Measurements from ENCODE around the gene TIMM9.
A peak's percentile ranks its signal among the peaks of the same experiment; 100 is the strongest.

TIMM9 gene, protein sequence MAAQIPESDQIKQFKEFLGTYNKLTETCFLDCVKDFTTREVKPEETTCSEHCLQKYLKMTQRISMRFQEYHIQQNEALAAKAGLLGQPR

DNA sequence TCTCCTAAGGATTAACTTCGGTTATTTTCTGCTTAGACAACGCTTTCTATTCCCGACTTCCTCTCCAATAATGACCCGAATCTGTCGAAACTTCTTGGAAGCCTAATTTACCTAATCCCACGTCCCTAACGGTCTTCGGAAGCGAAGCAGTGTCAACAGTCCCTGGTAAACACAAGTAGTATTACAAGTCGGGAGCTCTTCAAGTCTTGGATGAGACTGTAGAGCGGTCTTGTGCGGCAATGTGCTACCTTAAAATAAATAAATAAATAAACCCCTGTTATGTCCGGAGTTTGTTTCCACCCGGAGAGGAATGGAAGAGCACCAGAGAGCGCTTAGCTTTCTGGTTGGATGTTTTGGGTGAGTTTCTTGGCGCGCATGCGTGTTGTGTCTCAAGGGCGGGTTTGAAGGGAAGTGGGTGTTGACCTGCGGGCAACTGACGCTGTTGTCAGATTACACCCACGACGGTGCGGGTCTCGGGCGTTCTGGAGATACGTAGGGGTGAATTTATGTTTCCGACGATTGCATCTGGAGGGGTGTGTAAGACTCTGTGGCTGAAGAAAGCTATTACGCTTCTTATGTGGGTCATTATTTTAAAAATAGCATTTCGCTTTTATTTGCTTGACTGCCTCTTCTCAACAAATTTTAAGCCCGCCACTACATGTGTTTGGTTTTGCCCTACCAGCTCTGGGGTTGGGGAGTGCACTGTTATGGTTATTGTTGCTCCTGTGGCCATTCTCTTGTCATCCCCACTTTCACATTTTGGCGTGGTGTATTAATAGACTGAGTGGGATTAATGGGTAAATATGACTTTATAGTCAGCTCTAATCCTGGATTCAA, at the start of gene TIMM9, which contains the start of gene KIAA0586:
Gene TIMM9, minus strand, starts transcription at position 251 of the 837 bp plus-strand sequence. CDS start 15,586 bp downstream, outside the sequence.
Gene KIAA0586, plus strand, starts transcription at position 439 of the 837 bp plus-strand sequence. CDS start 546 bp downstream, outside the sequence.
- H3K27me3 Mint-ChIP-seq = no peaks in the 10 kb centered on the region
- peak within 1 kb of the TSS; percentile 76 for H3K4me3 Mint-ChIP-seq
- peaks cover 22% of the 10 kb centered on the region for H3K36me3 Mint-ChIP-seq
- CTCF ChIA-PET = interaction anchor here (0.8 kb wide), 1 partner anchor 32 kb away, joined by 4 read pairs; the partner anchor contains the start of gene TOMM20L
- H3K27ac Mint-ChIP-seq = peak within 1 kb of the TSS; percentile 95
- H3K4me1 Mint-ChIP-seq = peaks cover 50% of the 10 kb centered on the region
- H3K9me3 Mint-ChIP-seq = no peaks in the 10 kb centered on the region
- DNase-seq = peak; percentile 98

GRCh38 chr14:58476320-58476719, 49.0 kb upstream of the TIMM9 start:
- Mint-ChIP-seq H3K4me3 (no peak overlapping the region), H3K36me3 (peaks cover 21% of the 10 kb centered on the region), H3K9me3 (no peaks in the 10 kb centered on the region), H3K27ac (no peak overlapping the region), H3K27me3 (no peaks in the 10 kb centered on the region), H3K4me1 (no peaks in the 10 kb centered on the region)
- CTCF ChIA-PET = interaction anchor here (1.0 kb wide), 1 partner anchor 25 kb away, joined by 4 read pairs; no protein-coding TSS in a partner anchor
- no peak for DNase-seq

- DNase-seq = no peak
- no peaks in the 10 kb centered on the region for H3K9me3 Mint-ChIP-seq
- H3K27ac Mint-ChIP-seq = no peak overlapping the region
- no peaks in the 10 kb centered on the region for H3K4me1 Mint-ChIP-seq
- CTCF ChIA-PET = no interaction called here
- H3K4me3 Mint-ChIP-seq = no peak overlapping the region
- H3K36me3 Mint-ChIP-seq = peaks cover 22% of the 10 kb centered on the region
- H3K27me3 Mint-ChIP-seq = no peaks in the 10 kb centered on the region
Observed at GRCh38 chr14:58469309-58469708, 42.0 kb upstream of the TIMM9 start.

DNA sequence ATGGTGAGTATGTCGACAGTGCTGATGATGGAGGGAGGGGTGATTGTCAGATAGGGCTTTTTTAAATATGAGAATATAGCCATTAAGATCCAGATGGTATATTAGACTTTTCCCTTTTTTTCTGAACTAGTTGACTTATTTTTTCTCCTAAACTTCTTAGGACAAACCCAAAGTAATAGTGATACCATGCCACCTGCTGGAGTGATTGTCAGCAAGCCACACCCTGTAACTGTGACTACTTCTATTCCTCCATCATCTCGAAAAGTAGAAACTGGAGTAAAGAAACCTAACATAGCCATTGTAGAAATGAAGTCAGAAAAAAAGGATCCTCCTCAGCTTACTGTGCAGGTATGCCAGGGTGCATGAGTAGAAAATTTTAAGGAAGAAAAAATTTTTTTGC, 40.2 kb upstream of the TIMM9 start:
- H3K4me1 Mint-ChIP-seq = no peaks in the 10 kb centered on the region
- H3K36me3 Mint-ChIP-seq = peaks cover 29% of the 10 kb centered on the region
- no peak for DNase-seq
- CTCF ChIA-PET = interaction anchor here (1.2 to 1.3 kb wide), 2 partner anchors 10 to 34 kb away, joined by 3 to 4 read pairs; no protein-coding TSS in a partner anchor
- H3K9me3 Mint-ChIP-seq = no peaks in the 10 kb centered on the region
- H3K4me3 Mint-ChIP-seq = no peak overlapping the region
- H3K27ac Mint-ChIP-seq = no peak overlapping the region
- no peaks in the 10 kb centered on the region for H3K27me3 Mint-ChIP-seq

DNA sequence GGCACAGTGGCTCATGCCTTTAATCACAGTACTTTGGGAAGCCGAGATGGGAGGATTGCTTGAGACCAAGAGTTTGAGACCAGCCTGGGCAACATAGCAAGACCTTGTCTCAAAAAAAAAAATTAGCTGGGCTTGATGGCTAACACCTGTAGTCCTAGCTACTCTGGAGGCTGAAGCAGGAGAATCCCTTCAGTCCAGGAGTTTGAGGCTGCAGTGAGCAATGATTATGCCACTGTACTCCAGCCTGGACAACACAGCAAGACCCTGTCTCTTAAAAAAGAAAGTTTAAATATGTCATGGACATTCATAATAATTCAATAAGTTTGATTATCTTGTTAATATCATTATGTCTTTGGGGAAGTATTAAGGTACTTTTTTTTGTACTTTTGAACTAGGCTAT, 39.1 kb upstream of the TIMM9 start:
- Mint-ChIP-seq H3K27me3 (no peaks in the 10 kb centered on the region), H3K36me3 (peaks cover 31% of the 10 kb centered on the region), H3K27ac (no peak overlapping the region), H3K9me3 (no peaks in the 10 kb centered on the region), H3K4me3 (no peak overlapping the region), H3K4me1 (no peaks in the 10 kb centered on the region)
- CTCF ChIA-PET = interaction anchor here (1.3 kb wide), 1 partner anchor 35 kb away, joined by 3 read pairs; no protein-coding TSS in a partner anchor
- DNase-seq = no peak

DNA sequence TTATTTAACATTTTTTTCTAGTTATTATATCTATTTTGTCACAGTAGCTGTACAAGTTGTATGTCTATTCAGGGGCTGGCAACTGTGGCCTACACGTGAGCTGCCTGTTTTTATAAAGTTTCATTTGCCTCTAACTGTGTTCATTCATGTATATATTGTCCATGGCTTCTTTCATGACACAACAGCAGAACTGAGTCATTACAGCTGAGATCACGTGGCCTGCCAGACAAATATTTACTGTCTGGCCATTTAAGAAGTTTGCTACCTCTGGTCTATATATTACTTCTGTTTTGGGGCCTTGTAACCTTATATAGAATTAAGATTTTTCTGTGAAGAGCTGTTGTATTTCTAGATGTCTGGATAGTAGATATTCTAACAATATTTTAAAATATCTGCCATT, 38.1 kb upstream of the TIMM9 start:
- Mint-ChIP-seq H3K4me1 (no peaks in the 10 kb centered on the region), H3K9me3 (no peaks in the 10 kb centered on the region), H3K36me3 (peaks cover 33% of the 10 kb centered on the region), H3K4me3 (no peak overlapping the region), H3K27ac (no peak overlapping the region), H3K27me3 (no peaks in the 10 kb centered on the region)
- DNase-seq = no peak
- CTCF ChIA-PET = no interaction called here

- Mint-ChIP-seq H3K36me3 (peaks cover 35% of the 10 kb centered on the region), H3K27me3 (no peaks in the 10 kb centered on the region)
Observed at GRCh38 chr14:58464652-58465051, 37.3 kb upstream of the TIMM9 start.

GRCh38 chr14:58463147-58463546, 35.8 kb upstream of the TIMM9 start:
- DNase-seq = no peak
- no peaks in the 10 kb centered on the region for H3K27me3 Mint-ChIP-seq
- peaks cover 27% of the 10 kb centered on the region for H3K36me3 Mint-ChIP-seq
- H3K4me3 Mint-ChIP-seq = no peak overlapping the region
- H3K9me3 Mint-ChIP-seq = no peaks in the 10 kb centered on the region
- no peak overlapping the region for H3K27ac Mint-ChIP-seq
- CTCF ChIA-PET = interaction anchor here (1.0 kb wide), 1 partner anchor 10 kb away, joined by 3 read pairs; no protein-coding TSS in a partner anchor
- peaks cover 4% of the 10 kb centered on the region for H3K4me1 Mint-ChIP-seq

More at GRCh38 chr14:58464652-58465051, 37.3 kb upstream of the TIMM9 start:
- Mint-ChIP-seq H3K4me3 (no peak overlapping the region), H3K4me1 (peaks cover 4% of the 10 kb centered on the region), H3K27ac (no peak overlapping the region), H3K9me3 (no peaks in the 10 kb centered on the region)
- DNase-seq = no peak
- CTCF ChIA-PET = no interaction called here

GRCh38 chr14:58460772-58461171, 33.4 kb upstream of the TIMM9 start:
- no peaks in the 10 kb centered on the region for H3K9me3 Mint-ChIP-seq
- no peak overlapping the region for H3K27ac Mint-ChIP-seq
- CTCF ChIA-PET = no interaction called here
- no peak for DNase-seq
- no peak overlapping the region for H3K4me3 Mint-ChIP-seq
- no peaks in the 10 kb centered on the region for H3K27me3 Mint-ChIP-seq
- H3K36me3 Mint-ChIP-seq = peaks cover 30% of the 10 kb centered on the region
- peaks cover 4% of the 10 kb centered on the region for H3K4me1 Mint-ChIP-seq

DNA sequence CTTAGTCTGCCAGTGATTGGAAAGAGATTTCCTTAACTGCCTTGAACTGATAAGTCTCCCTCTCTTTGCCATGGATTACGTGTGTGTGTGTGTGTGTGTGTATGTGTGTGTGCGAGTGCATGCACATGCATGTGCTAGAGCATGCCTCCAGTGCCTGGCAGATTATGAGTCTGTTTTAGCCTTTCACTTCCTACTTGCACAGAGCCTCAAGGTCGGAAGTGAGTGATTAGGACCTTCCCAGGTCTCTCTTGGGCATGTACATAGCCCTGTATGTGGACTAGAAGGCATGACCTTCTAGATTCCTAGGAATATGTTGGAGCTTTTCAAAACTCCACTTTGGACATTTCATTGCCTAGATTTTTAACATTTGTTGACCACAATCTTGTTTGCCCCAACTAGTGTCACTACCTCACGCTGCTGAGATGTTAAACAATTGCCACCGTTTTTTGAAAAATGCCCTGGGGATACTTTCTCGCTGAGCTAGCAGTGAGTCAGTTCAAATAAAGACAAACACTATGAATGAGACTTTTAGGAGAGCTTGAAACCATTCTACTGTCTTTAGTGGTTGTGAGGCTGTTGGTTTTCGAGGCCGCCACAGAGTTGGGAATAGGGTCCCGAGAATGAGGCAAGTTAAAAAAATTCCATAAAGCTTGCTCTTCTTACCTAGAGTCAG, 28.4 kb upstream of the TIMM9 start:
- Mint-ChIP-seq H3K27ac (peak overlapping the region; percentile 6), H3K36me3 (peaks cover 32% of the 10 kb centered on the region), H3K4me3 (no peak overlapping the region), H3K27me3 (no peaks in the 10 kb centered on the region), H3K9me3 (no peaks in the 10 kb centered on the region), H3K4me1 (peaks cover 4% of the 10 kb centered on the region)
- no peak for DNase-seq
- CTCF ChIA-PET = no interaction called here

- no peak overlapping the region for H3K27ac Mint-ChIP-seq
Observed at GRCh38 chr14:58444627-58445026, 17.3 kb upstream of the TIMM9 start.

GRCh38 chr14:58439476-58439875, 12.1 kb upstream of the TIMM9 start:
- H3K36me3 Mint-ChIP-seq = peaks cover 33% of the 10 kb centered on the region

More at GRCh38 chr14:58444627-58445026, 17.3 kb upstream of the TIMM9 start:
- no peaks in the 10 kb centered on the region for H3K9me3 Mint-ChIP-seq
- H3K36me3 Mint-ChIP-seq = peaks cover 20% of the 10 kb centered on the region
- CTCF ChIA-PET = no interaction called here
- DNase-seq = no peak
- no peak overlapping the region for H3K4me3 Mint-ChIP-seq
- no peaks in the 10 kb centered on the region for H3K27me3 Mint-ChIP-seq
- no peaks in the 10 kb centered on the region for H3K4me1 Mint-ChIP-seq

DNA sequence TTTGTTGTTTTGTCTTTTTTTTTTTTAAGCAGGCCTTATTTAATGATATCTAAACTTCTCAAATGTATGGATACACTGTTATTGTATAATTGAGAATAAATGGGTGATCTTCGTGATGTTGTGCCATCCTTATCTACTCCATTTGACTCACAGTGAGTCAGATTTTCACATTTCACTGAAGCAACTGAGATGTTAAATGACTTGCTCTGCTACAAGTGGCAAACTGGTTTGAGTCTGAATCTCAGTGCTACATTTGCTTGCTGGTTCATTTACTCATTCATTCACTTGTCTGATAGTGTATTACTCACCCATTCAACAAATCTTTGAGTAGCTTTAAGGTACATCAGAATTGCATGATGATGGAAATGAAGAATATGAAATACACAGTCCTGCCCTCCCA, 2.8 kb upstream of the TIMM9 start:
- Mint-ChIP-seq H3K4me1 (peaks cover 40% of the 10 kb centered on the region), H3K9me3 (no peaks in the 10 kb centered on the region), H3K36me3 (peaks cover 17% of the 10 kb centered on the region), H3K27ac (no peak overlapping the region), H3K4me3 (no peak overlapping the region), H3K27me3 (no peaks in the 10 kb centered on the region)
- no peak for DNase-seq
- CTCF ChIA-PET = interaction anchor here (0.6 to 1.7 kb wide), 3 partner anchors 13 to 61 kb away, joined by 3 to 4 read pairs (median 3); no protein-coding TSS in a partner anchor

More at GRCh38 chr14:58439476-58439875, 12.1 kb upstream of the TIMM9 start:
- CTCF ChIA-PET = no interaction called here
- no peak overlapping the region for H3K4me3 Mint-ChIP-seq
- H3K4me1 Mint-ChIP-seq = no peaks in the 10 kb centered on the region
- H3K9me3 Mint-ChIP-seq = no peaks in the 10 kb centered on the region
- no peak overlapping the region for H3K27ac Mint-ChIP-seq
- no peaks in the 10 kb centered on the region for H3K27me3 Mint-ChIP-seq
- DNase-seq = no peak

GRCh38 chr14:58428118-58428683, 870 bp upstream of the TIMM9 start:
- Mint-ChIP-seq H3K27ac (peak overlapping the region; percentile 95), H3K36me3 (peaks cover 24% of the 10 kb centered on the region), H3K9me3 (no peaks in the 10 kb centered on the region), H3K27me3 (no peaks in the 10 kb centered on the region), H3K4me3 (peak overlapping the region; percentile 76), H3K4me1 (peaks cover 50% of the 10 kb centered on the region)
- peak; percentile 37 for DNase-seq
- CTCF ChIA-PET = no interaction called here

Measured in activated naive CD4-positive, alpha-beta T cell treated with anti-CD3 and anti-CD28 coated beads, Interleukin-2, amount 10 ng/mL, durations not matched to agents 7 days and 5 days (primary cell).